ENCODE results near the gene PMPCA. TPM values are rescaled to one million over a fixed set of nuclear protein-coding genes. Genes with fewer than 3 reads are reported as not detected.

Gene PMPCA
- total and polyA plus RNA-seq, 2 of the 13 experiments (the other 11 are each of a cell fraction or from before 2014, with no cell fraction given): 70.2 to 88.4 TPM

DNA sequence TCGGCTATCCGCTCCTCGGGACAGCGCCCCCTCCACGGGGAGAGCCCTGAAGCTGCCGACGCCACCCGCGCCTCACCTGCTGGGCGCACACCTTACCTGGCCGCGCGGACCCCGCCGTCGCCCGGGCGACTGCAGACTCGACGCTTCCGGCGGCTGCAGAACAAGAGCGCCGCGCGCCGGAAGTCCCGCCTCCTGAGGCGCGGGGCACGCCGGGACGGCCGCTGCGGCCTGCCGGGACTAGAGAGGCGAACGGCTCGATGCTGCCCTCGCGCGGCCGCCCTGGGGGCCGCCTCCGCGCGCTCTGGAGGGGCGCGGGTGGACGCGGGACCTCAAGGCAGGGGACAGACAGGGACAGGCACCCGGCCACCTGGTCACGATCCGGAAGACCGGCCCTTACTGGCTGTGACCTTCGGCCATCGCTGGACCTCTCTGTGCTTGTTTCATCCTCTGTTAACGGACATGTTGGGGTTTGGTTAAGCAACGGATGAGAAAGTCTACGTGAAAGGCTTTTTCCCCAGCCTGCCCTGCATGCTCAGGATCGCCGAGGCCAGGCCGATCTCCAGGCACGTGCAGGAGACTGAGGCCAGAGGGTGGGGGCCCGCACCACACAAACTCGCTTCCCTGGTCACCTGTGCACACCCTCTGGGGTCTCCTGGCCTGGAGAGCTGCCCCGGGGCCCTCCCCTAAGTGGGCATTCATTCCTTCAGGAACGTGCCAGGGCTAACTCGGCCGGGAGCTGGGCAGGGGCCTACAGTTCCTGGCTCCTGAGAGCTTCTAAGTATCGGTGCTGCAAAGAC is 10.2 kb upstream of the PMPCA start, which contains the start of gene SNAPC4 (continued):
- TF ChIP-seq ZKSCAN5 (CRISPR knock-in tag; IDR thresholded peaks at IDR 0.05): no peak
- peak; percentile 69 for TF ChIP-seq ZFX (CRISPR knock-in tag; IDR thresholded peaks at IDR 0.05; ENCODE audit: low read depth)
- TF ChIP-seq GATAD1 (CRISPR knock-in tag; IDR thresholded peaks at IDR 0.05): peak; percentile 89
- TF ChIP-seq STAG1 (CRISPR knock-in tag; IDR thresholded peaks at IDR 0.05): peak; percentile 88
- no peak for TF ChIP-seq MIER2 (CRISPR knock-in tag; IDR thresholded peaks at IDR 0.05)
- peak; percentile 21; the same call in 1 of the 2 replicates for TF ChIP-seq HES4 (CRISPR knock-in tag; IDR thresholded peaks at IDR 0.05; ENCODE audit: borderline replicate concordance)
- peak; percentile 24; the same call in 1 of the 2 replicates for TF ChIP-seq ZZZ3 (CRISPR knock-in tag; IDR thresholded peaks at IDR 0.05; ENCODE audit: borderline replicate concordance)
- TF ChIP-seq ZNF704 (CRISPR knock-in tag; IDR thresholded peaks at IDR 0.05; ENCODE audit: borderline replicate concordance): 0 out of 2 replicates have a peak, but pooled peaks have one; percentile 31
- TF ChIP-seq EP300 (IDR thresholded peaks at IDR 0.05; ENCODE audit: low read depth in 2 of 2, low read length in 2 of 2): no peak
- peak; percentile 15; the same call in 1 of the 2 replicates for TF ChIP-seq EP300 (CRISPR knock-in tag; IDR thresholded peaks at IDR 0.05; ENCODE audit: borderline replicate concordance)
- TF ChIP-seq, protein P1, sequence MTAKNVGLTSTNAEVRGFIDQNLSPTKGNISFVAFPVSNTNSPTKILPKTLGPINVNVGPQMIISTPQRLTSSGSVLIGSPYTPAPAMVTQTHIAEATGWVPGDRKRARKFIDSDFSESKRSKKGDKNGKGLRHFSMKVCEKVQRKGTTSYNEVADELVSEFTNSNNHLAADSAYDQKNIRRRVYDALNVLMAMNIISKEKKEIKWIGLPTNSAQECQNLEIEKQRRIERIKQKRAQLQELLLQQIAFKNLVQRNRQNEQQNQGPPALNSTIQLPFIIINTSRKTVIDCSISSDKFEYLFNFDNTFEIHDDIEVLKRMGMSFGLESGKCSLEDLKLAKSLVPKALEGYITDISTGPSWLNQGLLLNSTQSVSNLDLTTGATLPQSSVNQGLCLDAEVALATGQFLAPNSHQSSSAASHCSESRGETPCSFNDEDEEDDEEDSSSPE (CRISPR knock-in tag; IDR thresholded peaks at IDR 0.05): peak; percentile 77; the same call in 1 of the 2 replicates
- TF ChIP-seq, protein P2, sequence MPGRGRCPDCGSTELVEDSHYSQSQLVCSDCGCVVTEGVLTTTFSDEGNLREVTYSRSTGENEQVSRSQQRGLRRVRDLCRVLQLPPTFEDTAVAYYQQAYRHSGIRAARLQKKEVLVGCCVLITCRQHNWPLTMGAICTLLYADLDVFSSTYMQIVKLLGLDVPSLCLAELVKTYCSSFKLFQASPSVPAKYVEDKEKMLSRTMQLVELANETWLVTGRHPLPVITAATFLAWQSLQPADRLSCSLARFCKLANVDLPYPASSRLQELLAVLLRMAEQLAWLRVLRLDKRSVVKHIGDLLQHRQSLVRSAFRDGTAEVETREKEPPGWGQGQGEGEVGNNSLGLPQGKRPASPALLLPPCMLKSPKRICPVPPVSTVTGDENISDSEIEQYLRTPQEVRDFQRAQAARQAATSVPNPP (CRISPR knock-in tag; IDR thresholded peaks at IDR 0.05): peak; percentile 84; the same call in 1 of the 2 replicates
- peak; percentile 64 for TF ChIP-seq ISL2 (CRISPR knock-in tag; IDR thresholded peaks at IDR 0.05)
- no peak; the same call in 1 of the 2 replicates for TF ChIP-seq NRL (CRISPR knock-in tag; IDR thresholded peaks at IDR 0.05; ENCODE audit: borderline replicate concordance)
- TF ChIP-seq SALL1 (CRISPR knock-in tag; IDR thresholded peaks at IDR 0.05): peak; percentile 55; the same call in 1 of the 2 replicates
- 0 out of 2 replicates have a peak, but pooled peaks have one; percentile 13 for TF ChIP-seq ZFP62 (CRISPR knock-in tag; IDR thresholded peaks at IDR 0.05)
- TF ChIP-seq, protein P3, sequence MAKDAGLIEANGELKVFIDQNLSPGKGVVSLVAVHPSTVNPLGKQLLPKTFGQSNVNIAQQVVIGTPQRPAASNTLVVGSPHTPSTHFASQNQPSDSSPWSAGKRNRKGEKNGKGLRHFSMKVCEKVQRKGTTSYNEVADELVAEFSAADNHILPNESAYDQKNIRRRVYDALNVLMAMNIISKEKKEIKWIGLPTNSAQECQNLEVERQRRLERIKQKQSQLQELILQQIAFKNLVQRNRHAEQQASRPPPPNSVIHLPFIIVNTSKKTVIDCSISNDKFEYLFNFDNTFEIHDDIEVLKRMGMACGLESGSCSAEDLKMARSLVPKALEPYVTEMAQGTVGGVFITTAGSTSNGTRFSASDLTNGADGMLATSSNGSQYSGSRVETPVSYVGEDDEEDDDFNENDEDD (CRISPR knock-in tag; IDR thresholded peaks at IDR 0.05; ENCODE audit: borderline replicate concordance): peak; percentile 78
- peak; percentile 31; the same call in 1 of the 2 replicates for TF ChIP-seq MTF2 (CRISPR knock-in tag; IDR thresholded peaks at IDR 0.05; ENCODE audit: borderline replicate concordance)
- no peak for TF ChIP-seq PRPF4 (IDR thresholded peaks at IDR 0.05; ENCODE audit: low read depth, low read length, poor library complexity, severe bottlenecking)
- TF ChIP-seq ZNF674 (CRISPR knock-in tag; IDR thresholded peaks at IDR 0.05; ENCODE audit: low read depth): no peak
- no peak for TF ChIP-seq FOXM1 (CRISPR knock-in tag; IDR thresholded peaks at IDR 0.05)
- TF ChIP-seq FOXK2 (IDR thresholded peaks at IDR 0.05): no peak
- TF ChIP-seq TAF15 (IDR thresholded peaks at IDR 0.05; ENCODE audit: low read depth, low read length, poor library complexity, severe bottlenecking): peak; percentile 77
- 0 out of 2 replicates have a peak, but pooled peaks have one; percentile 12 for TF ChIP-seq RXRA (CRISPR knock-in tag; IDR thresholded peaks at IDR 0.05)

All from HepG2 (cell line).